ENCODE data around the gene CHRNB4. TPM values are rescaled to one million over a fixed set of nuclear protein-coding genes. Genes with fewer than 3 reads are reported as not detected.
"Not testable (repeated sequence)": the region's sequence is repeated elsewhere in the genome, so short reads cannot be mapped to it uniquely, and the experiment has no call there.

The CHRNB4 gene
- total RNA-seq, 2 donors from 2014 or later: not detected

- Mint-ChIP-seq H3K27ac (no peak overlapping the region), H3K4me1 (no peaks in the 10 kb centered on the region), H3K4me3 (no peak overlapping the region), H3K36me3 (ENCODE audit: low read depth) (no peaks in the 10 kb centered on the region), H3K9me3 (no peaks in the 10 kb centered on the region), H3K27me3 (peaks cover 40% of the 10 kb centered on the region)
- ATAC-seq (replicated peaks): no peak
Observed at GRCh38 chr15:78619022-78619950, 21.7 kb downstream of the CHRNB4 start.

- Mint-ChIP-seq H3K4me1 (no peaks in the 10 kb centered on the region), H3K4me3 (no peak overlapping the region), H3K9me3 (no peaks in the 10 kb centered on the region), H3K27me3 (peaks cover 32% of the 10 kb centered on the region), H3K27ac (no peak overlapping the region), H3K36me3 (ENCODE audit: low read depth) (no peaks in the 10 kb centered on the region)
- peak; percentile 51 for ATAC-seq (replicated peaks)
Observed at GRCh38 chr15:78618490-78618934, 22.5 kb downstream of the CHRNB4 start.

GRCh38 chr15:78618064-78618463, 22.9 kb downstream of the CHRNB4 start:
- Mint-ChIP-seq H3K4me3 (no peak overlapping the region), H3K36me3 (ENCODE audit: low read depth) (no peaks in the 10 kb centered on the region), H3K4me1 (no peaks in the 10 kb centered on the region), H3K27ac (no peak overlapping the region), H3K9me3 (no peaks in the 10 kb centered on the region), H3K27me3 (peaks cover 28% of the 10 kb centered on the region)
- ATAC-seq (replicated peaks): no peak

- no peak for ATAC-seq (replicated peaks)
- Mint-ChIP-seq H3K4me1 (no peaks in the 10 kb centered on the region), H3K36me3 (ENCODE audit: low read depth) (no peaks in the 10 kb centered on the region), H3K4me3 (no peak overlapping the region), H3K27ac (no peak overlapping the region), H3K9me3 (no peaks in the 10 kb centered on the region), H3K27me3 (peaks cover 25% of the 10 kb centered on the region)
Observed at GRCh38 chr15:78617516-78617915, 23.5 kb downstream of the CHRNB4 start.

GRCh38 chr15:78617076-78617475, 23.9 kb downstream of the CHRNB4 start:
- H3K4me3 Mint-ChIP-seq: no peak overlapping the region
- ATAC-seq (replicated peaks): no peak
- H3K27ac Mint-ChIP-seq: no peak overlapping the region
- H3K9me3 Mint-ChIP-seq: no peaks in the 10 kb centered on the region
- H3K27me3 Mint-ChIP-seq: peaks cover 22% of the 10 kb centered on the region
- no peaks in the 10 kb centered on the region for H3K4me1 Mint-ChIP-seq
- H3K36me3 Mint-ChIP-seq (ENCODE audit: low read depth): no peaks in the 10 kb centered on the region

GRCh38 chr15:78616506-78616905, 24.5 kb downstream of the CHRNB4 start:
- no peak overlapping the region for H3K27ac Mint-ChIP-seq
- no peaks in the 10 kb centered on the region for H3K4me1 Mint-ChIP-seq
- no peak for ATAC-seq (replicated peaks)
- H3K36me3 Mint-ChIP-seq (ENCODE audit: low read depth): no peaks in the 10 kb centered on the region
- H3K9me3 Mint-ChIP-seq: no peaks in the 10 kb centered on the region
- no peak overlapping the region for H3K4me3 Mint-ChIP-seq
- peaks cover 19% of the 10 kb centered on the region for H3K27me3 Mint-ChIP-seq

GRCh38 chr15:78615151-78615589, 25.8 kb downstream of the CHRNB4 start:
- H3K9me3 Mint-ChIP-seq: no peaks in the 10 kb centered on the region
- H3K36me3 Mint-ChIP-seq (ENCODE audit: low read depth): no peaks in the 10 kb centered on the region
- ATAC-seq (replicated peaks): no peak
- H3K4me3 Mint-ChIP-seq: no peak overlapping the region
- H3K27me3 Mint-ChIP-seq: peaks cover 15% of the 10 kb centered on the region
- no peak overlapping the region for H3K27ac Mint-ChIP-seq
- H3K4me1 Mint-ChIP-seq: no peaks in the 10 kb centered on the region

GRCh38 chr15:78614021-78614420, 27.0 kb downstream of the CHRNB4 start:
- Mint-ChIP-seq H3K4me3 (no peak overlapping the region), H3K27me3 (peaks cover 11% of the 10 kb centered on the region), H3K9me3 (no peaks in the 10 kb centered on the region), H3K27ac (no peak overlapping the region), H3K36me3 (ENCODE audit: low read depth) (no peaks in the 10 kb centered on the region), H3K4me1 (no peaks in the 10 kb centered on the region)
- ATAC-seq (replicated peaks): no peak

GRCh38 chr15:78609551-78609950, 31.5 kb downstream of the CHRNB4 start:
- not testable (repeated sequence) for H3K27me3 Mint-ChIP-seq; H3K4me3 Mint-ChIP-seq; ATAC-seq (replicated peaks); H3K4me1 Mint-ChIP-seq; H3K9me3 Mint-ChIP-seq; H3K27ac Mint-ChIP-seq; H3K36me3 Mint-ChIP-seq (ENCODE audit: low read depth)

- no peaks in the 10 kb centered on the region for H3K9me3 Mint-ChIP-seq
- ATAC-seq (replicated peaks): no peak
- H3K27ac Mint-ChIP-seq: no peak overlapping the region
- H3K27me3 Mint-ChIP-seq: peaks cover 21% of the 10 kb centered on the region
- no peaks in the 10 kb centered on the region for H3K4me1 Mint-ChIP-seq
- H3K4me3 Mint-ChIP-seq: no peak overlapping the region
- H3K36me3 Mint-ChIP-seq (ENCODE audit: low read depth): no peaks in the 10 kb centered on the region
Observed at GRCh38 chr15:78605680-78606079, 35.3 kb downstream of the CHRNB4 start.

- H3K4me1 Mint-ChIP-seq: no peaks in the 10 kb centered on the region
- no peak overlapping the region for H3K27ac Mint-ChIP-seq
- H3K4me3 Mint-ChIP-seq: no peak overlapping the region
- ATAC-seq (replicated peaks): no peak
- peaks cover 21% of the 10 kb centered on the region for H3K27me3 Mint-ChIP-seq
- H3K9me3 Mint-ChIP-seq: no peaks in the 10 kb centered on the region
- H3K36me3 Mint-ChIP-seq (ENCODE audit: low read depth): no peaks in the 10 kb centered on the region
Observed at GRCh38 chr15:78605201-78605600, 35.8 kb downstream of the CHRNB4 start.

GRCh38 chr15:78604420-78604819, 36.6 kb downstream of the CHRNB4 start:
- no peak for ATAC-seq (replicated peaks)
- H3K27me3 Mint-ChIP-seq: peaks cover 17% of the 10 kb centered on the region
- no peaks in the 10 kb centered on the region for H3K36me3 Mint-ChIP-seq (ENCODE audit: low read depth)
- no peak overlapping the region for H3K4me3 Mint-ChIP-seq
- H3K9me3 Mint-ChIP-seq: no peaks in the 10 kb centered on the region
- H3K27ac Mint-ChIP-seq: no peak overlapping the region
- no peaks in the 10 kb centered on the region for H3K4me1 Mint-ChIP-seq

- Mint-ChIP-seq H3K27me3 (peaks cover 17% of the 10 kb centered on the region), H3K9me3 (no peaks in the 10 kb centered on the region), H3K36me3 (ENCODE audit: low read depth) (no peaks in the 10 kb centered on the region), H3K4me3 (no peak overlapping the region), H3K27ac (no peak overlapping the region), H3K4me1 (no peaks in the 10 kb centered on the region)
- ATAC-seq (replicated peaks): no peak
Observed at GRCh38 chr15:78603467-78603866, 37.5 kb downstream of the CHRNB4 start.

GRCh38 chr15:78599189-78599588, 41.8 kb downstream of the CHRNB4 start:
- H3K4me1 Mint-ChIP-seq: no peaks in the 10 kb centered on the region
- peaks cover 10% of the 10 kb centered on the region for H3K27me3 Mint-ChIP-seq
- no peaks in the 10 kb centered on the region for H3K9me3 Mint-ChIP-seq
- H3K27ac Mint-ChIP-seq: no peak overlapping the region
- H3K36me3 Mint-ChIP-seq (ENCODE audit: low read depth): no peaks in the 10 kb centered on the region
- no peak for ATAC-seq (replicated peaks)
- H3K4me3 Mint-ChIP-seq: no peak overlapping the region

GRCh38 chr15:78598348-78598747, 42.7 kb downstream of the CHRNB4 start:
- no peak overlapping the region for H3K4me3 Mint-ChIP-seq
- peaks cover 3% of the 10 kb centered on the region for H3K27me3 Mint-ChIP-seq
- no peaks in the 10 kb centered on the region for H3K36me3 Mint-ChIP-seq (ENCODE audit: low read depth)
- H3K27ac Mint-ChIP-seq: no peak overlapping the region
- no peaks in the 10 kb centered on the region for H3K9me3 Mint-ChIP-seq
- no peaks in the 10 kb centered on the region for H3K4me1 Mint-ChIP-seq
- ATAC-seq (replicated peaks): no peak
